LNCaP clone FGC (cell line): ENCODE data around the gene GCA.

Source experiments
- DNase-seq: peaks from one replicate; pipeline ENCODE4 v3.0.0-alpha.2; 2011; ENCODE audit warnings: low read depth
- H3K4me3 ChIP-seq: 2 replicates; pipeline ENCODE4 v1.5.1; 2011; ENCODE audit warnings: mild to moderate bottlenecking, low read depth, low read length, control low read depth
- TF ChIP-seq, protein P1 (sequence below): IDR thresholded peaks from 2 replicates; pipeline ENCODE4 v1.5.1; 2012; ENCODE audit warnings: mild to moderate bottlenecking; ENCODE audit not compliant: control insufficient read depth, insufficient read depth; ENCODE audit errors: extremely low read depth

GCA gene

DNA sequence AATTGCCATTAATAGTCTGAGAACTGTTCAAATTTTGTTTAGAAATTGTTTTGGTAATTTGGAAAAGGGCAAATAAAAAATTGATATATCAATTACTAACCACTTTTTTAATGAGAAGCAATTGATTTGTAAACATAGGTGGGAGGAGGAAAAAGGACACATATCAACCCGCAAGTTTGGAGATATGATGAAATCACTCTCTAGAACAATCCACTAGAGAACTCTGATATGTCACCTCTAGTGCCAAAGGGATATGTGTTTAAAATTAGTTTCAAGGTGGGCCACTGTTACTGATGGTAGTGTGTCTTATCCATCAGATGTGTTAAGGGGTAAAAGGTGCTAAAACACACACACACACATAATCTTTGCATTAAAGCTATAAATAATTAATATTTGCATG, 42.1 kb upstream of the GCA start:
- TF ChIP-seq, protein P1, sequence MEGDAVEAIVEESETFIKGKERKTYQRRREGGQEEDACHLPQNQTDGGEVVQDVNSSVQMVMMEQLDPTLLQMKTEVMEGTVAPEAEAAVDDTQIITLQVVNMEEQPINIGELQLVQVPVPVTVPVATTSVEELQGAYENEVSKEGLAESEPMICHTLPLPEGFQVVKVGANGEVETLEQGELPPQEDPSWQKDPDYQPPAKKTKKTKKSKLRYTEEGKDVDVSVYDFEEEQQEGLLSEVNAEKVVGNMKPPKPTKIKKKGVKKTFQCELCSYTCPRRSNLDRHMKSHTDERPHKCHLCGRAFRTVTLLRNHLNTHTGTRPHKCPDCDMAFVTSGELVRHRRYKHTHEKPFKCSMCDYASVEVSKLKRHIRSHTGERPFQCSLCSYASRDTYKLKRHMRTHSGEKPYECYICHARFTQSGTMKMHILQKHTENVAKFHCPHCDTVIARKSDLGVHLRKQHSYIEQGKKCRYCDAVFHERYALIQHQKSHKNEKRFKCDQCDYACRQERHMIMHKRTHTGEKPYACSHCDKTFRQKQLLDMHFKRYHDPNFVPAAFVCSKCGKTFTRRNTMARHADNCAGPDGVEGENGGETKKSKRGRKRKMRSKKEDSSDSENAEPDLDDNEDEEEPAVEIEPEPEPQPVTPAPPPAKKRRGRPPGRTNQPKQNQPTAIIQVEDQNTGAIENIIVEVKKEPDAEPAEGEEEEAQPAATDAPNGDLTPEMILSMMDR, result no peak
- no peak for DNase-seq
- no peak overlapping the region for H3K4me3 ChIP-seq

DNA sequence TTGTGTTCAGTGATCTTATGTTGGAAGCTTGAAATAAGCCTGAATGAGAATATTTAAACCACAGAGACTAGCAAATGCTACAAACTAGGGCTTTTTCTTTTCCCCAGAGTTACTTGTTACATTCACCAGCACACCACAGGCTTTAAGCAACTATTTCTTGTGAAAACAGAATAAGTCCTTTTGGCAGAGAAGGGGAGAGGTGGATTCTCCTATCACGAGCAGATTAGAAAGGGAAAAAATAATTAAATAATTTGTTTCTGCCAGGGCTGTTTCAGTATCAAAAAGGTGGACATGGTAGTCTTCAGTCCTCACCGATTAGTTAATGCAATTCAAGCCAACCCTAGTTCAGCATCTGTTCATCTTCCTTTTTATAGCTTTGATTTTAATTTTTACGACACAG, 38.0 kb upstream of the GCA start:
- no peak for DNase-seq
- H3K4me3 ChIP-seq, result no peak overlapping the region
- TF ChIP-seq, protein P1, result no peak

DNA sequence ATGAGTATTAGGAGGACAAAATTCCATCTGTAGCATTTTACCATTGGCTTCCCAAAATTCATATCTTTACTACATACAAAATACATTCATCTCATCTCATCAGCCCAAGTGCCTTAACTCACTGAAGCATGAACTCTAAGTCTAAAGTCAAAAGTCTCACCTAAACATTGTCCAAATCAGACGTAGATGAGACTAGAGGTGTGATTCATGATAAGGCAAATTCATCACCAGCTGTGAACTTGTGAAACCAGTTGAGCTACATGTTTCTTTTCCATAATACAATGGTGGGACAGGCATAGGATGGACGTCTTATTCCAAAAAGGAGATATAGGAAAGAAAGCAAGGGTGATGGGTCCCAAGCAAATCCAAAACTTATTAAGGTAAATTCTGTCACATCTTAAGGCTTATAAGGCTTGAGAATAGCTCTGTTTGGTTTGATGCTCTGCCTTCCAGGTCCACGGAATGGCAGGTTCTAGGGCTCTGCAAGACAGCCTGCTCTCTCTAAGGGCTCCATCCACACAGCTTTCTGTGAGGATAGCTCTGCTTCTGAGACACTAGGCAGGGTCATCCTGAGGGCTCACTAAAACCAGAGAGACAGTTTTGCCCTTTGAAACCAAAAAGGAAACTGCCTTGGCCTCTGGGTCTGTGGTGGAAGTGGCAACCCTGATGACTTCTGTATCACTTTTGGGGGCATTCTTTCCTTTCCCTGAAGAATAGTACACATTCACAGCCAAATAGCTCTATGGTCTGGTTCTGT, 35.0 kb upstream of the GCA start:
- H3K4me3 ChIP-seq, result no peak overlapping the region
- no peak for DNase-seq
- TF ChIP-seq, protein P1, result no peak

DNA sequence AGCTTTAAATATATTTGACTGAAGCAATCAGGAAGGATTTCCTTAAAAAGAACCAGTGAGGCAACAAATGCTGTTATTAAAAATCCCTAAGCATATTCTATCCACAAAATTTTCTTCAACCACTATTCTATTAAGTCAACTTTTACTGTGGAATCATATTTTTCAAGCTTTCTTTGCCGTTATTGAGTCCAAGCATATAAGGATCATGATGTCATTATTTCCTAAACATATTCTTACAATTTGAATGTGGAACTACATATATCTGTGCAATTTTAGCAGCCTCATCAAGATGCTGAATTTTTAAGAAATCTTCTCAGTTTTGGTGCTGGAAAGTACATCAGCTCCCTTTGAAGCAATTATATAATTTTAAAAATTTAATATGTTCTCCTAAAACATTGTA, 31.1 kb upstream of the GCA start:
- DNase-seq, result no peak
- TF ChIP-seq, protein P1, result no peak
- no peak overlapping the region for H3K4me3 ChIP-seq

DNA sequence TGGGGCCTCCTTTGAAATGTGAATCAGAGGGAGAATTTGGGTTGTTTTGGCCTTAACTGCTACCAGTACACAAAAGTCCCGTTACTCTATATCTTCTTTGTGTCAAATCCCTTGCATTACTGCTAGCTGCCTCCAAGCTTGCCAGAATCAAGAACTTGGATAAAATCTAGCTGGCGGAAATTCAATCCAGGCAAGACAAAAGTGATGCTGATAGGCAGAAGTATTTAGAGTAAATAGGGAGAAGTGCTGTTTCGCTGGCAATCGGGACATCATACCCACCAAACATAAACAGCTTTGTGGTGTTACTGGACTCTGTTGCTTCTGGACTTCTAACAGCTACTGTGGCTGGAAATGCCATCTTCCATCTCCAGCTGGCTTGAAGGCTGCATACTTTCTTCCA, 28.0 kb upstream of the GCA start:
- H3K4me3 ChIP-seq, result no peak overlapping the region
- TF ChIP-seq, protein P1, result no peak

DNA sequence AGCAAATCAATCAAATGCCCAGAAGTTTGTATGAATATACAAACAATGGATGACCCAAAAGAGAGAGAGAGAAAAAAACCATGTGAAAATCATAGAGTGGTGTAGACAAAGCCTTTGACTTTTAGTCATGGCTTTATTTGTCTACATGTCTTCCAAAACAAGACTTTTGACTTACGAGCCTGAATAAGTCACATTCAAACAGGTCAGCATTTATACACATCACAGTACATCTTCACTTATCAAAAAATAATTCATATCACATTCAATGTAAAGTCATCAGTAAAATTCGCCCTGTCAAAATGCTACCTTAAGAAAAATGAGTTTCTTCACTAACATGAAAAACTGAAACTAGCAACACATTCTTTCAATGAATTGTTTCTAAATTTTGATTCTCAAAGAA, 27.3 kb upstream of the GCA start:
- no peak overlapping the region for H3K4me3 ChIP-seq
- TF ChIP-seq, protein P1, result no peak
- no peak for DNase-seq

More for the DNA sequence above, 28.0 kb upstream of the GCA start:
- no peak for DNase-seq
